Measurements from ENCODE around the gene AGPAT4. TPM values are rescaled to one million over a fixed set of nuclear protein-coding genes. Genes with fewer than 3 reads are reported as not detected.

The AGPAT4 gene
- polyA plus RNA-seq, 1 of the 3 experiments (the other 2 are of a cell fraction): 3.9 TPM

DNA sequence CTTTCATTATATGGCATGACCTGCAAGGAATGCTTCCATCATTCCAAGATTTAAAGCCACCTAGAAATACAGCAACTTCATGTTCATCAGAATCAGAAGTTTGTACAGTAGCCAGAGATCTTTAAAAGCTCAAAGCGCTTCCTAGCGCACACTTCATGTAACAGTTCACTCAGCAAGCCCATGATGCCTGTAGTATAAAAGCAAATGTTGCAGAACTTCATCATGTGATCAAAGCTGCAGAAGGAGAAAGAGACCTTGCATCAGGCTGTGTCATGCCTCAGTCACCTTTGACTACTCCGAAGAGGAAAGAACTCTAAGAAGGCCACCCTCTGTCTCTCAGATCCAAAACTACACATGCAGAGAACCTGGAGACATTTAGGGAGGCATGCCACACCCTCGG is 78.5 kb downstream of the AGPAT4 start:
- Histone ChIP-seq H3K4me2 (no peak overlapping the region), H3K4me1 (ENCODE audit: control insufficient read depth in 1 of 2, insufficient read depth in 2 of 2, low read depth in 1 of 2, low read length in 1 of 2) (peaks cover 0 to 10% of the 10 kb centered on the region in 2 experiments; a peak in 1 of 4 replicates), H3F3A (replicated peaks; ENCODE audit: insufficient read depth) (no peaks in the 10 kb centered on the region), H3K9ac (no peak overlapping the region), H3K9me3 (no peaks in the 10 kb centered on the region), H3K9me2 (no peaks in the 10 kb centered on the region), H4K20me1 (ENCODE audit: insufficient read depth) (no peaks in the 10 kb centered on the region), H3K36me3 (replicated peaks in 1 of 2; ENCODE audit: control insufficient read depth in 1 of 2, insufficient read depth in 2 of 2, low read length in 1 of 2) (no peaks in the 10 kb centered on the region), H3K27me3 (ENCODE audit: insufficient read depth) (no peaks in the 10 kb centered on the region), H2AFZ (ENCODE audit: low read depth) (no peak overlapping the region), H3K4me3 (ENCODE audit: low read depth in 2 of 2, low read length in 1 of 2) (no peak overlapping the region), H3K79me2 (ENCODE audit: insufficient read depth) (no peaks in the 10 kb centered on the region), H3K27ac (ENCODE audit: low read depth in 2 of 2, low read length in 1 of 2) (no peak overlapping the region)
- ChIA-PET CTCF (no interaction called here), POLR2A (no interaction called here)
- no peak for DNase-seq
- no peak for TF ChIP-seq SIN3A (IDR thresholded peaks at IDR 0.05; ENCODE audit: borderline replicate concordance, low read depth, low read length)
- TF ChIP-seq TAF1 (IDR thresholded peaks at IDR 0.05; ENCODE audit: borderline replicate concordance, low read depth, low read length): no peak
- TF ChIP-seq FOXM1 (IDR thresholded peaks at IDR 0.05; ENCODE audit: low read depth): no peak
- no peak for TF ChIP-seq TEAD4 (IDR thresholded peaks at IDR 0.05; ENCODE audit: borderline replicate concordance, insufficient read depth)
- no peak for TF ChIP-seq CHD2 (IDR thresholded peaks at IDR 0.05; ENCODE audit: low read length, partially characterized antibody)
- TF ChIP-seq, protein P1, sequence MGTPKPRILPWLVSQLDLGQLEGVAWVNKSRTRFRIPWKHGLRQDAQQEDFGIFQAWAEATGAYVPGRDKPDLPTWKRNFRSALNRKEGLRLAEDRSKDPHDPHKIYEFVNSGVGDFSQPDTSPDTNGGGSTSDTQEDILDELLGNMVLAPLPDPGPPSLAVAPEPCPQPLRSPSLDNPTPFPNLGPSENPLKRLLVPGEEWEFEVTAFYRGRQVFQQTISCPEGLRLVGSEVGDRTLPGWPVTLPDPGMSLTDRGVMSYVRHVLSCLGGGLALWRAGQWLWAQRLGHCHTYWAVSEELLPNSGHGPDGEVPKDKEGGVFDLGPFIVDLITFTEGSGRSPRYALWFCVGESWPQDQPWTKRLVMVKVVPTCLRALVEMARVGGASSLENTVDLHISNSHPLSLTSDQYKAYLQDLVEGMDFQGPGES (IDR thresholded peaks at IDR 0.05; ENCODE audit: low read depth, low read length): no peak
- TF ChIP-seq, protein P2, sequence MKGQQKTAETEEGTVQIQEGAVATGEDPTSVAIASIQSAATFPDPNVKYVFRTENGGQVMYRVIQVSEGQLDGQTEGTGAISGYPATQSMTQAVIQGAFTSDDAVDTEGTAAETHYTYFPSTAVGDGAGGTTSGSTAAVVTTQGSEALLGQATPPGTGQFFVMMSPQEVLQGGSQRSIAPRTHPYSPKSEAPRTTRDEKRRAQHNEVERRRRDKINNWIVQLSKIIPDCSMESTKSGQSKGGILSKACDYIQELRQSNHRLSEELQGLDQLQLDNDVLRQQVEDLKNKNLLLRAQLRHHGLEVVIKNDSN (IDR thresholded peaks at IDR 0.05; ENCODE audit: borderline replicate concordance, low read depth): no peak
- TF ChIP-seq SMC3 (IDR thresholded peaks at IDR 0.05; ENCODE audit: low read depth, low read length): no peak
- TF ChIP-seq RFX5 (IDR thresholded peaks at IDR 0.05; ENCODE audit: low read length): no peak
- TF ChIP-seq, protein P3, sequence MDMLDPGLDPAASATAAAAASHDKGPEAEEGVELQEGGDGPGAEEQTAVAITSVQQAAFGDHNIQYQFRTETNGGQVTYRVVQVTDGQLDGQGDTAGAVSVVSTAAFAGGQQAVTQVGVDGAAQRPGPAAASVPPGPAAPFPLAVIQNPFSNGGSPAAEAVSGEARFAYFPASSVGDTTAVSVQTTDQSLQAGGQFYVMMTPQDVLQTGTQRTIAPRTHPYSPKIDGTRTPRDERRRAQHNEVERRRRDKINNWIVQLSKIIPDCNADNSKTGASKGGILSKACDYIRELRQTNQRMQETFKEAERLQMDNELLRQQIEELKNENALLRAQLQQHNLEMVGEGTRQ (IDR thresholded peaks at IDR 0.05; ENCODE audit: borderline replicate concordance, low read depth, low read length): no peak
- TF ChIP-seq, protein P4, sequence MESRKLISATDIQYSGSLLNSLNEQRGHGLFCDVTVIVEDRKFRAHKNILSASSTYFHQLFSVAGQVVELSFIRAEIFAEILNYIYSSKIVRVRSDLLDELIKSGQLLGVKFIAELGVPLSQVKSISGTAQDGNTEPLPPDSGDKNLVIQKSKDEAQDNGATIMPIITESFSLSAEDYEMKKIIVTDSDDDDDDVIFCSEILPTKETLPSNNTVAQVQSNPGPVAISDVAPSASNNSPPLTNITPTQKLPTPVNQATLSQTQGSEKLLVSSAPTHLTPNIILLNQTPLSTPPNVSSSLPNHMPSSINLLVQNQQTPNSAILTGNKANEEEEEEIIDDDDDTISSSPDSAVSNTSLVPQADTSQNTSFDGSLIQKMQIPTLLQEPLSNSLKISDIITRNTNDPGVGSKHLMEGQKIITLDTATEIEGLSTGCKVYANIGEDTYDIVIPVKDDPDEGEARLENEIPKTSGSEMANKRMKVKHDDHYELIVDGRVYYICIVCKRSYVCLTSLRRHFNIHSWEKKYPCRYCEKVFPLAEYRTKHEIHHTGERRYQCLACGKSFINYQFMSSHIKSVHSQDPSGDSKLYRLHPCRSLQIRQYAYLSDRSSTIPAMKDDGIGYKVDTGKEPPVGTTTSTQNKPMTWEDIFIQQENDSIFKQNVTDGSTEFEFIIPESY (IDR thresholded peaks at IDR 0.05; ENCODE audit: borderline replicate concordance, low read depth): no peak
- TF ChIP-seq FOSL2 (IDR thresholded peaks at IDR 0.05; ENCODE audit: borderline replicate concordance, low read depth): no peak
- no peak for TF ChIP-seq RAD21 (IDR thresholded peaks at IDR 0.05; ENCODE audit: low read length)
- no peak for TF ChIP-seq RCOR1 (IDR thresholded peaks at IDR 0.05; ENCODE audit: low read length)
- TF ChIP-seq YY1 (IDR thresholded peaks at IDR 0.05; ENCODE audit: low read depth): no peak
- TF ChIP-seq JUND (IDR thresholded peaks at IDR 0.05): no peak
- TF ChIP-seq EP300 (IDR thresholded peaks at IDR 0.05; ENCODE audit: borderline replicate concordance in 1 of 2, low read depth in 1 of 2, low read length in 1 of 2): no peak
- TF ChIP-seq, protein P5, sequence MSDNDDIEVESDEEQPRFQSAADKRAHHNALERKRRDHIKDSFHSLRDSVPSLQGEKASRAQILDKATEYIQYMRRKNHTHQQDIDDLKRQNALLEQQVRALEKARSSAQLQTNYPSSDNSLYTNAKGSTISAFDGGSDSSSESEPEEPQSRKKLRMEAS (IDR thresholded peaks at IDR 0.05; ENCODE audit: low read depth): no peak
- no peak for TF ChIP-seq ELF1 (IDR thresholded peaks at IDR 0.05)
- no peak for TF ChIP-seq POLR2AphosphoS5 (IDR thresholded peaks at IDR 0.05; ENCODE audit: low read depth, low read length)
- WGBS (ENCODE audit: low lambda C conversion rate): 98% methylated on average over 4 of the region's 4 CpGs
